Measurements from ENCODE around the gene INSYN2A. TPM values are rescaled to one million over a fixed set of nuclear protein-coding genes. Genes with fewer than 3 reads are reported as not detected.

INSYN2A gene
- total and polyA plus RNA-seq, 2 donors from 2014 or later, result 0.28 TPM; not detected in 1

DNA sequence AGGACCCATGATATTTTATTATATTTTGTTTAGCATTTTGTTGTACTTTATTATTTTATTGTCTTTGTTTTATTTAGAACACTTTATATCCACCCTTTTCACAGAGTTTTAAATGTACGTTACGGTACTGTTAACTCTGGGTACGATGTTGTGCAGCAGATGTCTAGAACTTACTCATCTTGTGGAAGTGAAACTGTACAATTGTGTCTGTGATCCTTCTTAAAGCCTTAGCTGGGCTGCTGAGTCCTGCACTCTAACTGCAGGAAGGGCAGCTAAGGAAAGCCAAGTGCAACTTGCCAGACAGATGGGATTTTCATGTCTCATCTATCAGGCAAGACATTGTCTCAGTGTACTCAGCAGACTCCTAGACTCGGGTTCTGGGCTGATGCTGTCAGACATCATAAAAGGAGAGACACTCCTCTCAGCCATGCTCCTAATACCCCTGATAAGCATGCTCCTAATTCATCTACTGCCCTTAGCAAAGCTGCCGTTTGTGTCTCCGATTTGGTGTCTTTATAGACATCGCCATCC, 14.6 kb upstream of the INSYN2A start:
- TF ChIP-seq, protein P1, sequence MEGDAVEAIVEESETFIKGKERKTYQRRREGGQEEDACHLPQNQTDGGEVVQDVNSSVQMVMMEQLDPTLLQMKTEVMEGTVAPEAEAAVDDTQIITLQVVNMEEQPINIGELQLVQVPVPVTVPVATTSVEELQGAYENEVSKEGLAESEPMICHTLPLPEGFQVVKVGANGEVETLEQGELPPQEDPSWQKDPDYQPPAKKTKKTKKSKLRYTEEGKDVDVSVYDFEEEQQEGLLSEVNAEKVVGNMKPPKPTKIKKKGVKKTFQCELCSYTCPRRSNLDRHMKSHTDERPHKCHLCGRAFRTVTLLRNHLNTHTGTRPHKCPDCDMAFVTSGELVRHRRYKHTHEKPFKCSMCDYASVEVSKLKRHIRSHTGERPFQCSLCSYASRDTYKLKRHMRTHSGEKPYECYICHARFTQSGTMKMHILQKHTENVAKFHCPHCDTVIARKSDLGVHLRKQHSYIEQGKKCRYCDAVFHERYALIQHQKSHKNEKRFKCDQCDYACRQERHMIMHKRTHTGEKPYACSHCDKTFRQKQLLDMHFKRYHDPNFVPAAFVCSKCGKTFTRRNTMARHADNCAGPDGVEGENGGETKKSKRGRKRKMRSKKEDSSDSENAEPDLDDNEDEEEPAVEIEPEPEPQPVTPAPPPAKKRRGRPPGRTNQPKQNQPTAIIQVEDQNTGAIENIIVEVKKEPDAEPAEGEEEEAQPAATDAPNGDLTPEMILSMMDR (IDR thresholded peaks at IDR 0.05; ENCODE audit: borderline replicate concordance, extremely low read depth, insufficient read depth), result no peak
- H3K27ac ChIP-seq (ENCODE audit: low read depth in 2 of 2, low read length in 2 of 2), result no peak overlapping the region
- no peak overlapping the region for H3K9ac ChIP-seq (ENCODE audit: low read length in 3 of 3)
- DNase-seq (peak in 1 of 5 donors; percentile 16), FAIRE-seq (no peak)
- no peaks in the 10 kb centered on the region for H3K27me3 ChIP-seq (ENCODE audit: control insufficient read depth, insufficient read depth, low read length)
- no peaks in the 10 kb centered on the region for H3K9me3 ChIP-seq (ENCODE audit: control insufficient read depth in 2 of 3, insufficient read depth in 1 of 3, low read length in 3 of 3)
- H3K4me1 ChIP-seq (ENCODE audit: control insufficient read depth in 2 of 3, insufficient read depth in 2 of 3, low read depth in 1 of 3, low read length in 3 of 3), result no peaks in the 10 kb centered on the region
- intact Hi-C loops (cut with DNase I), result no loop called here
- no peak overlapping the region for H3K4me3 ChIP-seq (ENCODE audit: low read length in 3 of 3)
- H3K36me3 ChIP-seq (ENCODE audit: control insufficient read depth in 2 of 3, insufficient read depth in 3 of 3, low read length in 3 of 3), result no peaks in the 10 kb centered on the region

DNA sequence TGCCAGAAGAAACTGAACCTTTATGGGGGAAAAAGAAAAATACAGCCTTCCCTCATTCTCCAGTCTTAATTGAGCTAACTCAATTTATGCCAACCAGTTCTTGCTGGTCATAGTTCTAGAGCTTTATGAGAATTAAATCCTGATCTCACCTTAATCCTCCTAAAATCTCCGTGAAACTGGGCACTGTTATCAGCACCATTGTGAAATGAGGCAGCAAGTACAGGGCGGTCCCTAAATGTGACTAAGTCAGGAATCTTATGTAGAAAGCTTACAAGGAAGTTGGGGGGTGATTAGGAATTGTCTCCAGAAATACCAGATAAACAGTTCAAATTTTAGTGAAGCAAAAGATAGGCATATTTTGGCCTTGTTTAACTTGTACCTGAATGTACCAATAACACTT, 10.7 kb upstream of the INSYN2A start:
- H3K36me3 ChIP-seq (ENCODE audit: control insufficient read depth in 2 of 3, insufficient read depth in 3 of 3, low read length in 3 of 3), result no peaks in the 10 kb centered on the region
- intact Hi-C loops (cut with DNase I), result no loop called here
- TF ChIP-seq, protein P1 (IDR thresholded peaks at IDR 0.05; ENCODE audit: borderline replicate concordance, extremely low read depth, insufficient read depth), result no peak
- no peak overlapping the region for H3K4me3 ChIP-seq (ENCODE audit: low read length in 3 of 3)
- H3K27me3 ChIP-seq (ENCODE audit: control insufficient read depth, insufficient read depth, low read length), result no peaks in the 10 kb centered on the region
- no peaks in the 10 kb centered on the region for H3K4me1 ChIP-seq (ENCODE audit: control insufficient read depth in 2 of 3, insufficient read depth in 2 of 3, low read depth in 1 of 3, low read length in 3 of 3)
- FAIRE-seq, result no peak
- H3K27ac ChIP-seq (ENCODE audit: low read depth in 2 of 2, low read length in 2 of 2), result no peak overlapping the region
- H3K9me3 ChIP-seq (ENCODE audit: control insufficient read depth in 2 of 3, insufficient read depth in 1 of 3, low read length in 3 of 3), result no peaks in the 10 kb centered on the region
- DNase-seq, result no peak
- no peak overlapping the region for H3K9ac ChIP-seq (ENCODE audit: low read length in 3 of 3)

DNA sequence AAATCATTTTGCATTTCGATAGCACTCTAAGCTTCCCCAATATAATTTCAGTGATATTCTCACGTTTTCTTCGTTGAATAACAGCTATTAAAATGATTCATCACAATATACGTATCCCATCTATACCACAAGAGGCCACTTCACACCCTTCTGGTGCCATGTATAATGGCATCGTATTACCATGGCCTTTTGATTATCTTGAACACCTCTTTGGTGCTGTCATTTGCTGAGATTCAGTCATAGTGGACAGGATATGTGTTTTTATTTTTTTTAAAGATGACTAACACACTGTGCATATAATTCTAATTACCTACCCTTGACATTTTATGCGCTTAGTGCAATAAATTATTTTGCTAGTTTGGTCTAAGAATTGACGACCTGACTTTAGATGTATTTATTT, 6.7 kb upstream of the INSYN2A start:
- TF ChIP-seq, protein P1 (IDR thresholded peaks at IDR 0.05; ENCODE audit: borderline replicate concordance, extremely low read depth, insufficient read depth), result no peak
- DNase-seq (no peak), FAIRE-seq (no peak)
- Histone ChIP-seq H3K27ac (ENCODE audit: low read depth in 2 of 2, low read length in 2 of 2) (no peak overlapping the region), H3K9ac (ENCODE audit: low read length in 3 of 3) (no peak overlapping the region), H3K36me3 (ENCODE audit: control insufficient read depth in 2 of 3, insufficient read depth in 3 of 3, low read length in 3 of 3) (peaks cover 0 to 5% (median 2%) of the 10 kb centered on the region in 3 donors), H3K4me1 (ENCODE audit: control insufficient read depth in 2 of 3, insufficient read depth in 2 of 3, low read depth in 1 of 3, low read length in 3 of 3) (no peaks in the 10 kb centered on the region), H3K27me3 (ENCODE audit: control insufficient read depth, insufficient read depth, low read length) (no peaks in the 10 kb centered on the region), H3K4me3 (ENCODE audit: low read length in 3 of 3) (no peak overlapping the region), H3K9me3 (ENCODE audit: control insufficient read depth in 2 of 3, insufficient read depth in 1 of 3, low read length in 3 of 3) (no peaks in the 10 kb centered on the region)
- intact Hi-C loops (cut with DNase I), result no loop called here

DNA sequence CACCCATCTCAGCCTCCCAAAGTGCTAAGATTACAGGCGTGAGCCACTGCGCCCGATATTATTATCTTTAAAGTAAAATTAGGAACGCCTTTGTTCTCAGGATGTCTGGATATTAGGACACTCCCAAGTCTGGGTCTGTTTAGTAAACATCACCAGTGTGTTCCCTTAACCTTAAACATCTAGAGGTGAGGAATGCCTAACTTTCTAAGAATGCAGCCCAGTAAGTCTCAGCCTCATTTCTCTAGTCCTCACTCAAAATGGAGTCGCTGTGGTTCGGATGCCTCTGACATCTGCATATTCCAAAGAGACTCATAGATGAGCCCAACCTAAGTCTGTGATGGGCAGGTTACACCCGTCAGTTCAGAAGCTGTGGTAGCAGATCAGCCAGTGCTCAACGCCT, 4.3 kb upstream of the INSYN2A start:
- no peak for FAIRE-seq
- Histone ChIP-seq H3K4me3 (ENCODE audit: low read length in 3 of 3) (no peak overlapping the region), H3K9me3 (ENCODE audit: control insufficient read depth in 2 of 3, insufficient read depth in 1 of 3, low read length in 3 of 3) (no peaks in the 10 kb centered on the region), H3K9ac (ENCODE audit: low read length in 3 of 3) (no peak overlapping the region), H3K36me3 (ENCODE audit: control insufficient read depth in 2 of 3, insufficient read depth in 3 of 3, low read length in 3 of 3) (peaks cover 0 to 5% (median 2%) of the 10 kb centered on the region in 3 donors), H3K27me3 (ENCODE audit: control insufficient read depth, insufficient read depth, low read length) (no peaks in the 10 kb centered on the region), H3K27ac (ENCODE audit: low read depth in 2 of 2, low read length in 2 of 2) (no peak overlapping the region), H3K4me1 (ENCODE audit: control insufficient read depth in 2 of 3, insufficient read depth in 2 of 3, low read depth in 1 of 3, low read length in 3 of 3) (peaks cover 0 to 4% (median 0%) of the 10 kb centered on the region in 3 donors)
- TF ChIP-seq, protein P1 (IDR thresholded peaks at IDR 0.05; ENCODE audit: borderline replicate concordance, extremely low read depth, insufficient read depth), result no peak
- intact Hi-C loops (cut with DNase I), result no loop called here
- DNase-seq, result no peak

Measured in kidney (tissue), 14 donors.